ENCODE measurements around the gene LYPD4.

LYPD4 gene

GRCh38 chr19:41821003-41821735, 23.3 kb downstream of the LYPD4 start:
- no peak for DNase-seq (ENCODE audit: extremely low read depth, low read depth)
- peak; percentile 43 for TF ChIP-seq CTCF (IDR thresholded peaks at IDR 0.05; ENCODE audit: low read depth, low read length)

- TF ChIP-seq CTCF (IDR thresholded peaks at IDR 0.05; ENCODE audit: low read depth, low read length), result no peak
- DNase-seq (ENCODE audit: extremely low read depth, low read depth), result no peak
These were observed 27.7 kb downstream of the LYPD4 start for GRCh38 chr19:41816761-41817160.

- no peak for DNase-seq (ENCODE audit: extremely low read depth, low read depth)
- TF ChIP-seq CTCF (IDR thresholded peaks at IDR 0.05; ENCODE audit: low read depth, low read length), result no peak
These were observed 29.2 kb downstream of the LYPD4 start for GRCh38 chr19:41815301-41815700.

GRCh38 chr19:41813911-41814310, 30.6 kb downstream of the LYPD4 start:
- TF ChIP-seq CTCF (IDR thresholded peaks at IDR 0.05; ENCODE audit: low read depth, low read length), result no peak
- no peak for DNase-seq (ENCODE audit: extremely low read depth, low read depth)

- no peak for DNase-seq (ENCODE audit: extremely low read depth, low read depth)
- no peak for TF ChIP-seq CTCF (IDR thresholded peaks at IDR 0.05; ENCODE audit: low read depth, low read length)
These were observed 32.5 kb downstream of the LYPD4 start for GRCh38 chr19:41811981-41812380.

- no peak for DNase-seq (ENCODE audit: extremely low read depth, low read depth)
- TF ChIP-seq CTCF (IDR thresholded peaks at IDR 0.05; ENCODE audit: low read depth, low read length), result no peak
These were observed 33.4 kb downstream of the LYPD4 start for GRCh38 chr19:41811036-41811435.

GRCh38 chr19:41810301-41810700, 34.2 kb downstream of the LYPD4 start:
- TF ChIP-seq CTCF (IDR thresholded peaks at IDR 0.05; ENCODE audit: low read depth, low read length), result no peak
- DNase-seq (ENCODE audit: extremely low read depth, low read depth), result no peak
